ENCODE results near the gene ZDHHC8.
A peak's percentile ranks its signal among the peaks of the same experiment; 100 is the strongest.
"Not testable (repeated sequence)": the region's sequence is repeated elsewhere in the genome, so short reads cannot be mapped to it uniquely, and the experiment has no call there.

ZDHHC8 gene

DNA sequence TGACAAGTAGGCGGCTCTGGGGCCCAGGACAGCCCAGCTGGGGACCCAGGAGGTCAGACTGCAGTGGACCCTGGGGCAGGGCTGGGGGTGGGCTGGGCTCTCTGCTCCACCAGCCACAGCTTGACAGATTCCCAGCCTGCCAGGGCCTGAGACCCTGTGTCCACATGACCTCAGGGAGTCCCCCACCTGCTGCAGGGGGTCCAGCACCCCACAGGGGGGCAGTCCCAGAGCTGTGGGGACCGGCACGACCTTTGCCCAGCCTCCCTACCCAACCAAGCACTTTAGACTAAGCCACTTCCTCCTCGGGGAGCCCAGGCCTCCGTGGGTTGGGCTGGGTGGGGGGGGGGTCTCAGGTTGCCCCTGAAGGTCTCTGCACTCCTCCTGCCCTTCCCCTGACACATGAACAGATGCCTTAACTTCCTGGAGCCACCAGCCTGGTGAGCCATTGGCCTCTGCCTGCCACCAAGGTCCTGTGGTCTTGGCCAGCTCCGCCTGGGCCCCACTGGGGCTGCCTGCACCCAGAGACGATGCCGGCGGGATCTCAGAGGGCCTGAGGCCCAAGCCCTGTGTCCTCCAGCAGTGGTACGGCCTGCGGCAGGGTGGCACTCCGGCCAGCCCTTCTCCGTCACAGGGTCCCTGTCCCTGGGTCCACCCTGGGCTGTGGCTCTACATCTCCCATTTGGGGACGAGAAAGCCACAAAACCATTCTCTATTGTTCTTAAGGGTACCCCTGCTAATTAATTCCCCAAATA lies 15.8 kb downstream of the ZDHHC8 start:
- no peak for DNase-seq

DNA sequence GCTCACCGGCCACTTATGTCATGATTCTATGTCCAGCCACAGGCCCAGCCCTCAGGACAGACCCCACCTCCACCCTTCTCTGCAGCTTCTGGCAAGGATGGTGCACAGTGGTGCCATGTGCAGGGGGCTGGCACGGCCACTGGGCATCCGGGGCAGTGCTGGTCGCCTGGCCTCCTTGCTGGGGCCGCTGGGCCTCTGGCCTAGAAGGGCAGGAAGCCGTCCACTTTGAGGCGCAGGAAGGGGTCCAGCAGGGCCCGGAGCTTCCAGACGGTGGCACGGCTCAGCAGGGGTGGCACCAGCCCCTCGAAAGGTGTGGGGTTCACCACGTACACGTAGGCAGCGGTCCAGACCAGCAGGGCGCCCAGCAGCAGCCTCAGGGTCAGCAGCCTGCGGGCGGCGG lies 16.8 kb downstream of the ZDHHC8 start:
- no peak for DNase-seq

DNA sequence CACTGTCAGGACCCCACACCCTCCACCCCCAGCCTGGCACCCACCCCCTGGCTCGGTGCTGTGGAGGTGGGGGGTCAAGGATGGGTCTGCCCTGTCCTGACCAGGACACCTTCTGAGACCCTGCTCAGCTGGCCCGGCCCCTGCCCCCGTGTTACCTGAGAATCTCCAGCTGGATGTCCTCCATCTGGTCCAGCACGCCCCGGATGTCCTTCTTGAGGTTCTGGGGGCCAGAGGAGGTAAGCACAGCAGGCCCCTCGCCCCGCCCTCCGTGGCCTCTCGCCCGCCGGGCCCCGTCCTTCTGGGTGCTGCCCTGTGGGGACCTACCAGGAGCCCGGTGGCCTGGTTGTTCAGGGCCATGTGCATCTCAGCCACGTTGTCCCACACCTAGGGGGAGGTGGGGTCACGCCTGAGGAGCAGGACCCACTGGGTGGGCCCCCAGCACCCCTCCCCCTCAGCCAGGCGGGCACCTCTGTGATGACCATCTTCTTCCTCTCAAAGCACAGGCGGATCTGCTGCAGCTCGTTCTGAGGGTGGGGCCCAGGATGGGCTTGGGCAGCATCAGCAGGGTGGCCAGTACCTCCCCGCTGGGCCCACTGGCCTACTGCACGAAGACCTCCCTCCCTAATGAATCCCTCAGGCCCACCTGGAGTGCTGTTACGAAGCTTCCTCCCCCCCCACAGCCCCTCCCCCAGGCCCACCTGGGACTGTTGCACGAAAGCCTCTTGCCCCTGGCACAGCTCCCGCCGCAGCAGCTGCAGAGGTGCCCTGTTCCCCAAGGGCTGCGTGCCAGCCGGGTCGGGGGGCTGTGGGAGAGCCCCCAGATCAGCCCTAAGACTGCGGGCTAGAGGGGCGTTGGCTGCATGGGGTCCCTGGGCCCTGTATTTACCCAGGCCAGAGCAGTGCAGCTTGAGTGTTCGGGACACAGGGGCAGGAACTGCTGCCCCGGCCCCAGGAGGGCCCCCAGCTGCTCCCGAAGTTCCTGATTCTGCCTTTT lies 17.9 kb downstream of the ZDHHC8 start:
- DNase-seq: no peak

DNA sequence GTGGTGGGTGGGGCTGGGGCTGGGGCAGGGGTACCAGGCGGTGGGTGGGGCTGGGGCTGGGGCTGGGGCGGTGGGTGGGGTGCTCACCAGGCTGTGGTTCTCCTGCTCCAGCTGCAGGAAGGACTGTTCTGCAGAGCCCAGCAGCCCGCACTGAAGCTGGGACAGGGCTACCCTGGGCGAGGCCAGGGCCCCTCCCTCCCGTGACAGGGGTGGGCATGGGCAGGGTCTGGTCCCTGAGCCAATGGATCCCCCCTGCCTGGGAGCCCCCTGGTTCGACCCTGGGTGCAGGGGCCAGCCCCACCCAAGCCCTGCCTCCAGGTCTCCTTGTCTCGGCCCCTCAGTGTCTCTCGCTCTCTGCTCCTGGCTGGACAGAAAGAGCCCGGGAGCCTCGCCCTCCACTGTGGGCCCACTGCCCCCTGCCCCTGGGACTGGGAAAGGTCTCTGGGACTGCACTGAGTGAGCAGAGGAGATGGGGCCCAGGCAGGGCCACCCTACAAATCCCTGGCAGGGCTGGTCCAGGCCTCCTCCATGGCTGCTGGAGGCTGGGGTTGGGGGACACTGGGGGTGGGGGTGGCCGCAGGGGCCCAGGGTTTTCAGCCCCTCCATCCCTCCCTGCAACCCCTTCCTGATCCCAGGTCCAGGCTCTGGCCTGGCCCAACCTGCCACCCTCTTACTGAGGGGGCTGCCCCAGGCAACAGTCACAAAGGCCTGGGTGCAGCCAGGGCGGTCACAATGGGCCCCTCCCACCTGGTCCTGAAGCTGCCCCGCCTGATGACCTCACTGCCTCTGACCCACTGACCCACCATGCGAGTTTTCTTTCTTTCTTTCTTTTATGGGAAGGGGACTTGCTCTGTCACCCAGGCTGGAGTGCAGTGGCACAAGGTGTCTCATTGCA lies 19.0 kb downstream of the ZDHHC8 start, which contains the start of gene CCDC188:
CCDC188 (minus strand) TSS at position 675 of the 895 bp plus-strand sequence; CDS start at position 606, 69 bp downstream.
- no peak for DNase-seq

DNA sequence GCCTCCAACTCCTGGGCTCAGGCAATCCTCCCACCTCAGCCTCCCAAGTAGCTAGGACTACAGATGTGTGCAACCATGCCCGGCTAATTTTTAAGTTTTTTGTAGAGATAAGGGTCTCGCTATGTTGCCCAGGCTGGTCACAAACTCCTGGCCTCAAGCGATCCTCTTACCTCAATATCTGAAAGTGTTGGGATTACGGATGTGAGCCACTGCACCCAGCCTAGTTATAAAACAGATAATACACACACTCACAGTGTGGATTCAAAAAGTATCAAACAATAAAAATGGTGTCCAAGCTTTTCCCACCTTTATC lies 19.6 kb downstream of the ZDHHC8 start:
- no peak for DNase-seq

DNA sequence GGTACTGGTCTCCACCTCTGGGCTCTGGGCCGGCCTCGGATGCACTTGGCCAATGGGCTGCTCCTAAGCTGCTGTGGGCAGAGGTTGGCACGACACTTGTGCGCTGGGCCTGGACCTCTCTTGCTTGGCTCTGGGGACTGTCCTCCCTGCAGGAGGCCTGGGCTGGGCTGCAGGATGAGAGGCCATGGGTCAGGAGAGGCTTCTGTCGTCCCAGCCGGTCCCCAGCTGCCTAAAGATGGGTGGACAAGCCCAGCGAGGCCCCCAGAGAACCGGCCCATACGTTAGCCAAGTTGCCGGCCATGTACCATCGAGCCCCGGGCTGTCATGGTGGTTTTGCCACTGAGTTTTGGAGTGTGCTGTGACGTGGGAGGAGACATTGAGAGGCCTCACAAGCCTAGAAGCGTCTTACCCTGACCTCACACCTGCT lies 20.9 kb downstream of the ZDHHC8 start:
- no peak for DNase-seq

DNA sequence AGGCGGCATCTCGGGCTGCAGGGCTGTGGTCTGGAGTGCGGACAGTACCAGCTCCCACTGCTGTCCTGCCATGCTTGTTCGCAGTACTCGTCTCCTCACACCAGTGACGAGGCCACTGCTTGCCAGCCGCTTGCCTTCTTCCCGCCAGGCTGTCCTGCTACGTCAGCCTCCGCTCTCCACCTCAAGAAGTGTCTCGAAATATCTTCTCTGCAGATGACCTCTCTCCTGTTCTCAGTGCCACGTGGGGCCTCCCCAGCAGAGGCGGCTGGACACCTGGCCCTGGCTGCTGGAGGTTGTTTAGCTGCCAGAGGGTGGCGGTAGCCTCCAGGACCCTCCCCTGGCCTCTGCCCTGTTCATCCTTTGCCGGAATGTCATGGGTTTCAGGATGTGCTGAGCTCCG lies 22.3 kb downstream of the ZDHHC8 start:
- no peak for DNase-seq

DNA sequence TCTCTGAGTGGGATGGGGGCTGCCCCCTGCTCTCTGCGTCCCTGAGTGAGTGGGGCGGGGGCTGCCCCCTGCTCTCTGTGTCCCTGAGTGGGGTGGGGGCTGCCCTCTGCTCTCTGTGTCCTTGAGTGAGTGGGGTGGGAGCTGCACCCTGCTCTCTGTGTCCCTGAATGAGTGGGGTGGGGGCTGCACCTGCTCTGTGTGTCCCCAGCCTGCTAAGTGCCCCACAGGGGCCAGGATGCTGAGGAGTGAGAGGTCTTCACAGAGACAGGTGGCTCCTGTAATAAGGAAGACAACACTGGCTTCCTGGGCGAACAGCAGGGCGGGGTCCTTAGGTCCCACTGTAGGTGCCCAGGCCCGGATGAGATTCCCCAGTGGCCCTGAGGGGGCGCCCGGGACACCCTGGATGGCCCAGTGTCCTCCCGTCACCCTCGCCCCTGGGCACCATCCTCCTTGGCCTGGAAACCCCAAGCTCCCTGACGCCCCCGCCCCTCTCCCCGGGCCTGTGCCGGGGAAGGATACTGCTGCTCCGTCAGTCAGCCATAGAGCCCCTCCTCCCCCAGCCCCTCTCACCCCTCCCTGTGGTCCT lies 23.1 kb downstream of the ZDHHC8 start:
- DNase-seq: no peak

DNA sequence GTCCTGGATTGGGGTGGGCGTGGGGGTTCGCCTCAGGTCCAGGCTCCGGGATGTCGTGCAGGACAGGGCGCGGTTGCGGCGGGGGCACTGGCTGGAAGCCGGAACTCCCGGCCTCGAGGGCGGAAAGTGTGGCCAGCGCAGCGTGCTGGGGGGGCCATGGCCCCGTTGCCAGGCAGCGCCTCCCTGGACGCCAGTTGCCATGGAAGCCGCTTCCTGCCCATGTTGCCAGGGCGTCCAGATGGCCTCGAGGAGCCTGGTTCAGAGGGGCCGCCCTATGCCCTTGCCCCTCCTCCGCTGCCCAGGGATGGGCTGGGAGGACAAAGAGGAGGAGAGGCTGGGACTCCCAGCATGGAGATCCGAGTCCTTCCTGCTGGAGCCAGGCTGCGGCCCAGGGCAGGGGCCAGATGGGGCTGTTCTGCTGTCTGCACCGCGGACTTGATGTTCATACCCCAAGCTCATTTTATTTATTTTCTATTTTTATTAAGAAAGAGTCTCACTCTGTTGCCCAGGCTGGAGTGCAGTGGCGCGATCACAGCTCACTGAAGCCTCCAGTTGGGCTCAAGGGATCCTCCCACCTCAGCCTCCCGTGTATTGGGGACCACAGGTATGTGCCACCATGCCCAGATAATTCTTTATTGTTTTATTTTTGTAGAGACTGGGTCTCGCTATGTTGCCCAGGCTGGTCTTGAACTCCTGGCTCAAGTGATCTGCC lies 23.9 kb downstream of the ZDHHC8 start:
- DNase-seq: peak; percentile 10

DNA sequence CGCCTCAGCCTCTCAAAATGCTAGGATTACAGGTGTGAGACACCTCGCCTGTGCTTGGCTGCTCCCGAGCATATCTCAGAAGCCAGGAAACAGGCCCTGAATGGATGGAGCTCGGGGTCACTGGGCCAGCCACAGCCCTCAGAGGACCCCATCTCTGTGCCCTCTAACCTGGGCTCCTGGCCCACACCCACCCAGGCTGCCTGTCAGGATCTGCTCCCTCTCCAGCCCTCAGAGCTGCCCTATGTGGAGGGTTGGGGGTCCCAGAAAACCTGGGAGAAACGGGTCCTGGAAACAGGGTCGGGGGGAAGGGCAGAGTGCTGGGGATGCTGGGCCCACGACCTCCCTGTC lies 24.4 kb downstream of the ZDHHC8 start:
- no peak for DNase-seq

DNA sequence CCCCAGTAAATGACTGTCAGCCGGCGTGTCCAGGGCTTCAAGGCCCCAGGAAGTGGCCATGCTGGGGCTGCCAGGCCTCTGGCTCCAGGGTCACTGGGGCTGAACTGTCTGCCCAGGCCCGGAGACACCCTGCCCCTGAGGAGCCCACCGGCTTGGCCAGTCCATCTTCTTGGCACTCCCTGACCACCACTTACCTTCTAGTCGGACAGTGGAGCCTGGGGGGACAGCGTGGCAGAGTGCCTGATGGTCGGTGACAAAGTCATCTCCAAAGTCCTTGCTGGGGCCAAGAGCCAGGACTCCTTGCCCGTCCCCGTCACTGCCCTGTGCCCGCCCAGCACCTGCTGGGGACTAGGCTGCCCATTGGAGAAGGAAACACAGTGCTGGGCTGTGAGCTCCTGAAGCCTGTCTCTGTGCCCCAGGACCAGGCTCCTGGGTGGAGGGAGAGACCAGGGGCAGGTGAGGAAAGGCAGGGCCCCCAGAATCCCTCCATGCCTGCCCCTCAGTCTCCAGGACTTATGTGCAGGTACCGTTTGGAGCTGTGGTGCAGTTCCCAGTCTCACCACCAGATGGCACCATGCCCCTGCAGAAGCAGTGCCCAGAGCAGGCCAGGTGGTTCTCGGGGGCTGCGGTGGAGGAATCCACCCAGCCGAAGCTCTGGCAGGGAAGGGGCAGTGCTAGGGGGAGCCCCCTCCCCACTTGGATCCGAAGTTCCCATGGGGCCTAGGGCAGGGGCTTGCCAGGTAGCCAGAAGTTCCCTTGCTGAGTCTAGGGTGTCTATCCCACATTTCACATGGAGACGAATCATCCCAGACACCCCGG lies 25.2 kb downstream of the ZDHHC8 start:
- DNase-seq: peak; percentile 91

DNA sequence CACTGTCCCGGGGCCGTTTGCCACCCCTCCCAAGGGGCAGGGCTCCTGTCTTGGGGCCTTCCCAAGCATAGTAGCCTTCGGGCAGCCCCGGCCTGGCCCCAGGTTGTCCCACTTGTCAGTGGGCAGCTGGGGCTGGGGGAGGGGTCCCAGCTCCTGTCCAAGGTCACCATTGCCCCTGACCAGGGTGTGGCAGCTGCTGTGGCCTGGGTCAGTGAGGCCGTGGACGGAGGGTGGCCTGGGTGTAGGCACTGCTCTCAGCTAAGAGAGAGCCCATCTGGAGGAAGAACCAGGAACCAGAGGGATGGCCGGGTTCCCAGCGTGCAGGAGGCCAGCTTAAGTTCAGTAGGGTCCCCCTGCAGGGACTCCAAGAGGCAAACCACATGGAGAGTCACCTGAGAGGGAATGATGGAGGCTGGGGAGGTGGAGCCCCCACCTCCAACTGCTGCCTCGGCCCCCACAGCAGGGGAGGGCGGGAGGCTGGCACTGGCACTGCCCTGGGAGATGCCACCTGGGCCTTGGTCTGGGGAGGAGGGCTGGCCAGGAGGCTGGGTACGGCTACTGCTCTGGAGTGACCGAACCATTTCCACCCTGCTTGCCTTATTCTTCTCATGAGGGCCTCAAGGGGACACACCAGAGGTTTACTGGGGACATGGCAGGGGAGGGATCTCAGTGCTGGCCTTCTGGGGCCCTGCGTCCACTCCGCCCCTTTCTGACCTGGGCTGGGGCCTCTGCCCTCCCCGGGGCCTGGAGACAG lies 26.0 kb downstream of the ZDHHC8 start:
- DNase-seq: no peak

DNA sequence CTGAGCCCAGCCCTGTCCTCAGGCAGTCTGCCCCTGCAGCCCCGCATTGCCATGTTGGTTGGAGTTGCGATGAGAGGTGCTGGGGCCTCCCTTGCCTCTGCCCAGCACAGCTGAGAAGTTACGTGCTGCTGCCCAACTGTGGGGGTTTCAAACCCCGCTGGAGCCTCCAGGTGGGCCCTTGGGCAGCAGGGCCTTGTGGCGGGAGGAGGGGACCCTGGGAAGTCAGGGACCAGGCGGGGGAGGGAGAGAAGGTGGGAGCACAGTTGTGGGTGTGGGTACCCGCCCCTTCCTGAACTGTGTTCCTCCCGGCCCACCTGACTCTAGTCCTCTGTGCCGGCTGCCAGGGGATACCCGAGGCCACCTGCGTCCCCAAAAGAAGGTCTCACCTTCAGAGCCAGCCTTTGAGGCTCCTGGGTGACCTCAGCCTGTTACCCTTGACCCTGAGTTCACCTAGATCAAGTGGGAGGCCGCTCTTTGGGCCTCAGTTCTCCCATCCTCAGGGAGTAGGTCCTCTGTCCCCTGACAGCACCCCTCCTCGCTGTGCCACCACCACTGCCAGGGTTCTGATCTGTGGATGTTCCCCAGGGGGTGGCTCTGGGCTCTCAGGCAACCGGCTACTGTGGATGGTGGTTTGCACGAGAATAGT lies 26.9 kb downstream of the ZDHHC8 start:
- no peak for DNase-seq

DNA sequence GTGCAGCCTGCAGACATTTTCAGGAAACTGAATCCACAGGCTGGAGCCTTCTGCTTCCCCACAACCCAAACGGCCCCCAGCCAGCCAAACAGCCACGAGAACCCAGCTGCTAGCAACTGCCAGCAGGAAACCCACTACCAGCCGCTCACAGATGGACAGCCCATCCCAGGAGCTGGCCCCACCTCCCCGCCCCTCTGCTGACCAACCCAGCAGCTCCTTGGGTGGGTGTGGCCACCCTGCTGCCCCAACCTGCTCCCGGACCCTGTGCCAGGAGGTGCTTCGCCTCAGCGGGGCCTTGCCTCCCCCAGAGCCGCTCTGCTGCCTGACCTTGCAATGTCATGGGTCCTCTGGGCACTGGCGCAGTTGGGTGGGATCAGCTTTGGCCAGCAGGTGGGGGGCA lies 27.5 kb downstream of the ZDHHC8 start:
- DNase-seq: no peak

DNA sequence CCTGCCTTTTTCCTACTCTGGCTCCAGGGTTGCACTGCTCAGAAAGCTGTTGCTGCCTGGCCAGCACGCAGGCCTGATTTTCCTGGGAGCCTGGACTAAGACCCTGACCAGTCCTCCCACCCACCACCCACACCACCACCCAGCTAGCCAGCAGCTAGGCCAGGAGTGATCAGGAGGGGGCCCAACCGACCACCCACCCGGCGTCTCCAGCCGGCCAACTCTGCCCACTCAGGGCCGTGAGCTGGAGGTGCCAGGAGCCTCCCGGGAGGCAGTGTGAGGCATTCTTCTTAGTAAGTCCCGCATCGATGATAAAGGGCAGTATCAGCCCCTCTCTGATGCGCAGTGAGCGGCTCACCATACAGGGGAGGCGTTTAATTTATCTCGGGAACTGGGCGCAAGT lies 27.9 kb downstream of the ZDHHC8 start:
- not testable (repeated sequence) for DNase-seq

DNA sequence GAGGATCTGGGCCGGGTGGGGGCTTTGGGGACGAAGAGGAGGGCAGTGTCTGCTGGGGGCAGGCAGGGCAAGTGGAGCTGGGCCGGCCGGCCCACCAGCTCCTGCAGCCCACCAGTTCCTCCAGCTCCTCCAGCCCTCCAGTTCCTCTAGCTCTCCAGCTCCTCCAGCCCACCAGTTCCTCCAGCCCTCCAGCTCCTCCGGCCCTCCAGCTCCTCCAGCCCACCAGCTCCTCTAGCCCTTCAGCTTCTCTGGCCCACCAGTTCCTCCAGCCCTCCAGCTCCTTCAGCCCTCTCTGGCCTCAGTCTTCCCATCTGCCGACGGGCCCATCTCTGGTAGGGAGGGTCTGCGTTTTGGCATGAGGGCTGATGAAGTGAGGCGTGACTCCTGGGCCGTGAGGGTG lies 28.4 kb downstream of the ZDHHC8 start:
- DNase-seq: no peak

DNA sequence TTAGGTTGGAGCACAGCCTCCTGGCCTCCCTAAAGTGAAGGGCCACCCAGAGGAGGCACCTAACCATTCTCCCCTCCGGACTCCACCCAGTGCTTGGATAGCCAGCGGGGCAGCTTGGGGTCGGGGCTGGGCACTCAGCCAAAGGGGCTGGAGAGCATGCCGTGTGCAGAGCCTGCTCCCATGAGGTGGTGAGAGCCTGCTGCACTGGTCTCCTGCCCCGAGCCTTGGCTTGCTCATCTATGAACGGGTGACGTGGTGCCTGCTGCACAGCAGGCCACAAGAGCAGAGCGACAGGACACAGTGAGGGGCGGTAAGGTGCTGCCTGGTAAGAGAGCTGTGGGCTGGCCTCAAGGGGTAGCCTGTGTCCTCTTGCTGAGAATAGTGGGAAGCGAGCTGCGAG lies 33.3 kb downstream of the ZDHHC8 start:
- DNase-seq: no peak

DNA sequence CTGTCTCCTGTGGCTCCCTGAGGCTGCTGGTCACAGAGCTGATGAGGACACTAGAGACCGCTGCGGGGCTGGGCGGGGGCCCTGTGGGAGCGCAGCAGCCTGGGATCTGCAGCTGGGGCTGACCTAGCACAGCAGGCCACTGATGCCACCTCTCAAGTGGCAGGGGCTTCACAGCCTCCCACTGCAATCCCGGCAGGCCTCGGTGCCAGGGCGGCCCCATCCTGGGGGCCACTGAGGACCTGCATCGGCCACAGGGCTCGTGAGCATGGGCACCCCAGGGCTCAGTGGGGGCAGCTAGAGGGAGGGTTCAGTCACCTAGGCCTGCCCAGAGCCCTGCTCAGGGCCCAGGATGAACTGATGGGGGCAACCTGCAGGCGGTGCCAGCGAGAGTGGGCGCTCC lies 33.8 kb downstream of the ZDHHC8 start:
- no peak for DNase-seq

DNA sequence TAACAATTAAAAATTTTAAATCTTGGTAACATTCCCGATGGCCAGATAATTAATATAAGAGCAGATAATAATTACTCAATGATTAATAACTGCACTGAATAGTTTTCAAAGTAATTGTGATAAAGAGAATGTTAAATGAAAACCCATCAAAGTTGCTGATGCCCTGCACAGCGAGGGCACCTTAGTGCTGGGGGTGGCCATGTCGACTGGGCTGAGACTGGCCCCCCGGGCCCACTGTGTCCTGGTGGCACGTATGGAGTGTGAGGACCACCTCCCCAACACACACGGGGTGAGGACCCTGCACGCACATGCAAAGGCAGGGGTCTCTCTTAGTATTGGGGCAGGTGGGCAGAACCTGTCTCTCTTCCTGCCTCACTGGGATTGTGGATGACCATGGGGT lies 34.3 kb downstream of the ZDHHC8 start:
- no peak for DNase-seq

DNA sequence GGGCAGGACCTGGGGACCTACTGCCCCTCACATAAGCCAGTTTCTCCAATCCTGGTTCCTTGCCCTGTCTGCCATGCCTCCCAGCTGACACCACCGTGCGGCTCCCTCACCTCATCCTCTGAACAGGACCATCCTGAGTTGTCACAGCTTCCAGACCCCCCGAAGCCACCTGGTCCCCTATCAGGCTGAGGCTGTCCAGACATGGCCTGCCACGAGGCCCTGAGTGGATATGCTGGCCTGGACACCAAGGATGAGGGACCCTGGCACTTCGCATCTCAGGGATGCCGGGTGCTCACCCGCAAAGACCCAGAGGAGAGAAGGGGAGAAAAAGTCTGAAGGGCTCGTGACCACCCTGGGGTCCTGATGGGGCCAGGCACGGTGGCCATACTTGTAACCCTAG lies 35.1 kb downstream of the ZDHHC8 start:
- no peak for DNase-seq
